CD4-positive, alpha-beta memory T cell (primary cell): Measurements from ENCODE around the gene PPP1R13L. TPM values are rescaled to one million over a fixed set of nuclear protein-coding genes. Genes with fewer than 3 reads are reported as not detected.
"Not testable (repeated sequence)": the region's sequence is repeated elsewhere in the genome, so short reads cannot be mapped to it uniquely, and the experiment has no call there.

Source experiments
- CTCF ChIA-PET: fragments of 350-600 bp; sonication (Branson Sonifier 250); formaldehyde crosslinking; loops from one replicate; lab custom pipeline; 2021; ENCODE audit warnings: inconsistent platforms; ENCODE audit not compliant: partially characterized antibody; lab: Charles Lee
- POLR2A ChIA-PET: fragments of 350-600 bp; sonication (Branson Sonifier 250); formaldehyde crosslinking; loops from one replicate; lab custom pipeline; 2021; ENCODE audit not compliant: partially characterized antibody; lab: Charles Lee
- DNase-seq, 5 donors: peaks; one replicate each; pipeline versions ENCODE4 v3.0.0 to v3.0.0-alpha.2; 2020 to 2022; ENCODE audit warnings: mixed read lengths in 1 of 5
- H3K27ac ChIP-seq: one replicate; pipeline ENCODE4 v1.7.0; 2013; ENCODE audit warnings: low read depth, low read length
- H3K27me3 ChIP-seq: 2 replicates; pipeline ENCODE4 v1.7.0; 2013; ENCODE audit warnings: mild to moderate bottlenecking, low read length, moderate library complexity; ENCODE audit not compliant: insufficient read depth
- H3K36me3 ChIP-seq: 2 replicates; pipeline ENCODE4 v1.7.0; 2013; ENCODE audit warnings: mild to moderate bottlenecking, low read length, moderate library complexity; ENCODE audit not compliant: insufficient read depth
- H3K4me1 ChIP-seq: 2 replicates; pipeline ENCODE4 v1.7.0; 2013; ENCODE audit warnings: mild to moderate bottlenecking, low read length, moderate library complexity; ENCODE audit not compliant: insufficient read depth
- H3K4me3 ChIP-seq, 2 donors: one replicate each; pipeline ENCODE4 v1.7.0; 2013; ENCODE audit warnings: low read length in 2 of 2, mild to moderate bottlenecking in 1 of 2
- H3K9me3 ChIP-seq, 2 donors: one replicate each; pipeline ENCODE4 v1.7.0; 2013; ENCODE audit warnings: low read length in 2 of 2, control low read depth in 1 of 2; ENCODE audit not compliant: control insufficient read depth in 1 of 2
- H3K27ac Mint-ChIP-seq, 7 donors: one replicate each; pipeline ENCODE4 v1.8.0; 2020 to 2021; ENCODE audit warnings: mixed read lengths in 7 of 7, mild to moderate bottlenecking in 6 of 7, inconsistent platforms in 3 of 7, moderate library complexity in 3 of 7
- H3K27me3 Mint-ChIP-seq, 2 donors: one replicate each; pipeline ENCODE4 v1.8.0; 2020 to 2021; ENCODE audit warnings: mixed read lengths in 2 of 2
- H3K36me3 Mint-ChIP-seq, 2 donors: one replicate each; pipeline ENCODE4 v1.8.0; 2020 to 2021; ENCODE audit warnings: mixed read lengths in 2 of 2, inconsistent platforms in 1 of 2, mild to moderate bottlenecking in 1 of 2
- H3K4me1 Mint-ChIP-seq, 4 donors: one replicate each; pipeline ENCODE4 v1.8.0; 2020 to 2021; ENCODE audit warnings: mixed read lengths in 4 of 4, mild to moderate bottlenecking in 1 of 4
- H3K4me3 Mint-ChIP-seq, 8 donors: one replicate each; pipeline ENCODE4 v1.8.0; 2020 to 2021; ENCODE audit warnings: mixed read lengths in 8 of 8, mild to moderate bottlenecking in 7 of 8, moderate library complexity in 6 of 8, inconsistent platforms in 3 of 8
- H3K9me3 Mint-ChIP-seq, 8 donors: one replicate each; pipeline ENCODE4 v1.8.0; 2020 to 2021; ENCODE audit warnings: mixed read lengths in 8 of 8, mild to moderate bottlenecking in 5 of 8, inconsistent platforms in 3 of 8, moderate library complexity in 1 of 8
- intact Hi-C: fragments of 100-400 bp; cut with micrococcal nuclease; formaldehyde crosslinking; loops from one replicate; pipeline ENCODE4 v1.15.1; 2023
- polyA plus RNA-seq, 2 donors: library from polyadenylated mRNA; unstranded; fragments of 300-500 nt; fragmentation: Illumina TruSeq; gene quantifications; one replicate each; pipeline ENCODE4 v1.2.3, GENCODE V29; 2021
- total RNA-seq, 2 experiments: library from RNA; stranded (reverse); gene quantifications; one replicate each; pipeline ENCODE4 v1.2.3, GENCODE V29; 2021

Gene PPP1R13L
- total and polyA plus RNA-seq, 4 experiments from 2014 or later, result 0.66 to 13.0 (median 5.5) TPM

GRCh38 chr19:45418802-45419201, 13.9 kb upstream of the PPP1R13L start:
- H3K4me1 Mint-ChIP-seq, result peaks cover 19 to 30% (median 24%) of the 10 kb centered on the region in 4 donors
- Histone ChIP-seq H3K4me1 (peaks cover 16% of the 10 kb centered on the region), H3K9me3 (no peaks in the 10 kb centered on the region), H3K27ac (no peak overlapping the region), H3K36me3 (peaks cover 7% of the 10 kb centered on the region), H3K27me3 (no peaks in the 10 kb centered on the region), H3K4me3 (no peak overlapping the region)
- CTCF ChIA-PET, result no interaction called here
- POLR2A ChIA-PET, result no interaction called here
- peaks cover 10 to 36% of the 10 kb centered on the region in 2 donors for H3K36me3 Mint-ChIP-seq
- no peak overlapping the region for H3K4me3 Mint-ChIP-seq
- DNase-seq, result no peak
- H3K27ac Mint-ChIP-seq, result peak overlapping the region in 2 of 7 donors; percentile 50 to 85
- intact Hi-C loops, result no loop called here
- H3K27me3 Mint-ChIP-seq, result no peaks in the 10 kb centered on the region
- no peaks in the 10 kb centered on the region for H3K9me3 Mint-ChIP-seq

GRCh38 chr19:45417151-45417550, 12.3 kb upstream of the PPP1R13L start:
- Mint-ChIP-seq H3K36me3 (peaks cover 16 to 35% of the 10 kb centered on the region in 2 donors), H3K9me3 (no peaks in the 10 kb centered on the region), H3K27me3 (no peaks in the 10 kb centered on the region), H3K27ac (peak overlapping the region in 1 of 7 donors; percentile 17), H3K4me3 (no peak overlapping the region), H3K4me1 (peaks cover 7 to 17% (median 12%) of the 10 kb centered on the region in 4 donors)
- Histone ChIP-seq H3K27ac (no peak overlapping the region), H3K27me3 (no peaks in the 10 kb centered on the region), H3K4me1 (peaks cover 8% of the 10 kb centered on the region), H3K36me3 (peaks cover 7% of the 10 kb centered on the region), H3K4me3 (no peak overlapping the region), H3K9me3 (no peaks in the 10 kb centered on the region)
- CTCF ChIA-PET, result interaction anchor here (1.8 kb wide), 1 partner anchor 62 kb away, joined by 5 read pairs; no protein-coding TSS in a partner anchor
- POLR2A ChIA-PET, result no interaction called here
- intact Hi-C loops, result no loop called here
- no peak for DNase-seq

- no peak overlapping the region for H3K4me3 Mint-ChIP-seq
- peaks cover 2 to 11% (median 3%) of the 10 kb centered on the region in 4 donors for H3K4me1 Mint-ChIP-seq
- POLR2A ChIA-PET, result interaction anchor here (0.6 kb wide), 1 partner anchor 111 kb away, joined by 3 read pairs; no protein-coding TSS in a partner anchor
- Histone ChIP-seq H3K9me3 (no peaks in the 10 kb centered on the region), H3K27me3 (no peaks in the 10 kb centered on the region), H3K4me3 (no peak overlapping the region), H3K4me1 (peaks cover 4% of the 10 kb centered on the region), H3K36me3 (peaks cover 7% of the 10 kb centered on the region), H3K27ac (no peak overlapping the region)
- intact Hi-C loops, result no loop called here
- no peak overlapping the region for H3K27ac Mint-ChIP-seq
- peaks cover 13 to 25% of the 10 kb centered on the region in 2 donors for H3K36me3 Mint-ChIP-seq
- no peaks in the 10 kb centered on the region for H3K9me3 Mint-ChIP-seq
- CTCF ChIA-PET, result interaction anchor here (0.7 to 1.4 kb wide), 3 partner anchors 19 to 67 kb away, joined by 3 to 4 read pairs (median 3); no protein-coding TSS in a partner anchor
- DNase-seq, result no peak
- H3K27me3 Mint-ChIP-seq, result no peaks in the 10 kb centered on the region
Measured at GRCh38 chr19:45414468-45414867, 9.6 kb upstream of the PPP1R13L start.

- Mint-ChIP-seq H3K4me3 (no peak overlapping the region), H3K27me3 (no peaks in the 10 kb centered on the region), H3K27ac (peak overlapping the region in 1 of 7 donors; percentile 22), H3K4me1 (peaks cover 0 to under 1% (median 0%) of the 10 kb centered on the region in 4 donors), H3K9me3 (peaks cover 0 to 4% (median 0%) of the 10 kb centered on the region in 8 donors), H3K36me3 (peaks cover 13 to 24% of the 10 kb centered on the region in 2 donors)
- ChIA-PET CTCF (no interaction called here), POLR2A (interaction anchor here (1.5 kb wide), 1 partner anchor 56 kb away, joined by 6 read pairs; no protein-coding TSS in a partner anchor)
- peaks cover 7% of the 10 kb centered on the region for H3K36me3 ChIP-seq
- no peak for DNase-seq
- no peak overlapping the region for H3K27ac ChIP-seq
- H3K27me3 ChIP-seq, result no peaks in the 10 kb centered on the region
- no peak overlapping the region for H3K4me3 ChIP-seq
- intact Hi-C loops, result no loop called here
- H3K4me1 ChIP-seq, result no peaks in the 10 kb centered on the region
- H3K9me3 ChIP-seq, result no peaks in the 10 kb centered on the region
Measured at GRCh38 chr19:45413497-45413896, 8.6 kb upstream of the PPP1R13L start.

- H3K9me3 Mint-ChIP-seq, POLR2A ChIA-PET, H3K4me3 ChIP-seq, H3K27me3 Mint-ChIP-seq, CTCF ChIA-PET, H3K27ac ChIP-seq, H3K36me3 ChIP-seq, H3K9me3 ChIP-seq, H3K27me3 ChIP-seq, DNase-seq, intact Hi-C loops: not testable (repeated sequence)
- Mint-ChIP-seq H3K4me1 (peaks cover 9 to 23% (median 13%) of the 10 kb centered on the region in 4 donors), H3K4me3 (peak overlapping the region in 1 of 8 donors; percentile 25), H3K27ac (peak overlapping the region in 2 of 7 donors; percentile 14 to 17), H3K36me3 (peaks cover 13 to 21% of the 10 kb centered on the region in 2 donors)
- peaks cover 18% of the 10 kb centered on the region for H3K4me1 ChIP-seq
Measured at GRCh38 chr19:45410330-45410729, 5.5 kb upstream of the PPP1R13L start.

GRCh38 chr19:45409557-45409920, 4.7 kb upstream of the PPP1R13L start:
- Mint-ChIP-seq H3K27ac (peak overlapping the region in 1 of 7 donors; percentile 12), H3K4me3 (no peak overlapping the region), H3K9me3 (peaks cover 0 to 4% (median 0%) of the 10 kb centered on the region in 8 donors), H3K27me3 (peaks cover 4 to 6% of the 10 kb centered on the region in 2 donors), H3K36me3 (peaks cover 12 to 20% of the 10 kb centered on the region in 2 donors), H3K4me1 (peaks cover 12 to 31% (median 19%) of the 10 kb centered on the region in 4 donors)
- DNase-seq, result no peak
- Histone ChIP-seq H3K4me3 (no peak overlapping the region), H3K9me3 (no peaks in the 10 kb centered on the region), H3K27ac (no peak overlapping the region), H3K4me1 (peaks cover 26% of the 10 kb centered on the region), H3K27me3 (peaks cover 3% of the 10 kb centered on the region), H3K36me3 (peaks cover under 1% of the 10 kb centered on the region)
- intact Hi-C loops, result loop anchor here (5.0 kb wide), 2 partner anchors 517 to 1938 kb away; partner anchors contain the start of genes DHX34 and TOMM40
- ChIA-PET POLR2A (no interaction called here), CTCF (no interaction called here)

GRCh38 chr19:45408830-45409556, 4.1 kb upstream of the PPP1R13L start:
- H3K4me3 Mint-ChIP-seq, result no peak overlapping the region
- peaks cover 0 to 4% (median 0%) of the 10 kb centered on the region in 8 donors for H3K9me3 Mint-ChIP-seq
- no peaks in the 10 kb centered on the region for H3K36me3 ChIP-seq
- intact Hi-C loops, result loop anchor here (5.0 kb wide), 2 partner anchors 517 to 1938 kb away; partner anchors contain the start of genes DHX34 and TOMM40
- H3K4me1 ChIP-seq, result peaks cover 32% of the 10 kb centered on the region
- peak overlapping the region in 1 of 7 donors; percentile 16 for H3K27ac Mint-ChIP-seq
- peaks cover 13 to 35% (median 24%) of the 10 kb centered on the region in 4 donors for H3K4me1 Mint-ChIP-seq
- H3K27ac ChIP-seq, result no peak overlapping the region
- ChIA-PET CTCF (no interaction called here), POLR2A (no interaction called here)
- no peak for DNase-seq
- H3K27me3 ChIP-seq, result peaks cover 9% of the 10 kb centered on the region
- H3K27me3 Mint-ChIP-seq, result peaks cover 7 to 11% of the 10 kb centered on the region in 2 donors
- no peaks in the 10 kb centered on the region for H3K9me3 ChIP-seq
- H3K4me3 ChIP-seq, result no peak overlapping the region
- peaks cover 8 to 17% of the 10 kb centered on the region in 2 donors for H3K36me3 Mint-ChIP-seq
